ENCODE data around the gene TM6SF1.
"Not testable (repeated sequence)": the region's sequence is repeated elsewhere in the genome, so short reads cannot be mapped to it uniquely, and the experiment has no call there.

The TM6SF1 gene

DNA sequence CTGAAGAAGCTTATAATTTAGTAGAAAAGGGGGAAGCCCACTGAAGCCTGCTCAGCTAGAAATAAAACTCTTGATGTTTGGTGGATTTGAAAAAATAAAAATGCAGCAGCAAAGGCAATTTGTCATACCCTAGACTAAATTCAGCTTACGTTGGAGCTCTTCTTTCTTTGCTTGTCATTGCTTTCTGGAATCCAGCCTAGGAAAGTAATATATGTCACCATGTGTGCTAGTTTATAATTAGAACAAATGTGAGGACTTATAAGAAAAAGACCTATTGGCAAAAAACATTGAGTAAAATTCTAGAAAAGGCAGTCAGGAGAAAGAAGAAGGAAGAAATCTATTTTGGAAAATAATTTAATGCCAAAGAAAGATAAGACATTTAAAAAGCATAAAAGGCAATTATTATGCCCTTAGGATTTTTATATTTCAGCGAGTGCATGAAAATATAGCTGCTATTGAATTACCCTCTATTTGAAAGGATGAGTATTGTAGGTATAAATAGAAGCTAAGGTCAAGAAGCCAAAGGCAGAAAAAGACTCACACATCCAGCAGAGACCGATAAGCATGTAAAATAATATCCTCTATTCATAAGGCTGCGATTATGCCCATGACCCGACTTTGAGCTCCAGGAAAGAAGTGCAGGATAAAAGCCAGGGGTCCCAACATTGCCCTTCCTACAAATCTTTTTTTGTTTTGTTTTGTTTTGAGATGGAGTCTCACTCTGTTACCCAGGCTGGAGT lies 29.8 kb upstream of the TM6SF1 start:
- peaks cover 39% of the 10 kb centered on the region for H3K27me3 ChIP-seq (ENCODE audit: low read depth)
- in situ Hi-C loops (cut with MboI; ENCODE audit: low sequenced_read_pairs): no loop called here
- peaks cover 7% of the 10 kb centered on the region; the same call in 1 of the 2 replicates for H3K9me3 ChIP-seq
- no peak for DNase-seq (ENCODE audit: low spot score in 2 of 2)
- H3K4me1 ChIP-seq: no peaks in the 10 kb centered on the region
- H3K4me3 ChIP-seq: no peak overlapping the region
- H3K36me3 ChIP-seq (replicated peaks): no peaks in the 10 kb centered on the region

DNA sequence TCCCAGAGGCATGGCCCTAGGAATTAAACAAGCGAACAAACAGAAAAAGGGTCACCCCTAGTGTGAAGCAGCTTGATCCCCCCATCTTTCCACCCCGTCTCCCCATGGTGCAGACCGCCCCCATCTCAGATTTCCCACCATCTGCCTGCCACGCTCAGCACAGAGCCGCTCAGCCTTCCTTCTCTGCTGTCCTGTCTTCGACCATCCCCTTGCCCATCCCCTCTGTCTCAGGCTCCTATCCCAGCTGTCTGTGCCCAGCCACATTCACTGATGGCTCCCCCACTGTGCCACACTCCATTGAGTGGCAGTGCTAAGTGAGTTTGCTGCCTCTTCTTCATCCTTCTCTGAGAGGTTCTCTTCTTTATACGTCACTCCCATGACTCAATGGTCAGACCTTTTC lies 28.7 kb upstream of the TM6SF1 start:
- in situ Hi-C loops (cut with MboI; ENCODE audit: low sequenced_read_pairs): no loop called here
- H3K9me3 ChIP-seq: peaks cover 4% of the 10 kb centered on the region; the same call in 1 of the 2 replicates

DNA sequence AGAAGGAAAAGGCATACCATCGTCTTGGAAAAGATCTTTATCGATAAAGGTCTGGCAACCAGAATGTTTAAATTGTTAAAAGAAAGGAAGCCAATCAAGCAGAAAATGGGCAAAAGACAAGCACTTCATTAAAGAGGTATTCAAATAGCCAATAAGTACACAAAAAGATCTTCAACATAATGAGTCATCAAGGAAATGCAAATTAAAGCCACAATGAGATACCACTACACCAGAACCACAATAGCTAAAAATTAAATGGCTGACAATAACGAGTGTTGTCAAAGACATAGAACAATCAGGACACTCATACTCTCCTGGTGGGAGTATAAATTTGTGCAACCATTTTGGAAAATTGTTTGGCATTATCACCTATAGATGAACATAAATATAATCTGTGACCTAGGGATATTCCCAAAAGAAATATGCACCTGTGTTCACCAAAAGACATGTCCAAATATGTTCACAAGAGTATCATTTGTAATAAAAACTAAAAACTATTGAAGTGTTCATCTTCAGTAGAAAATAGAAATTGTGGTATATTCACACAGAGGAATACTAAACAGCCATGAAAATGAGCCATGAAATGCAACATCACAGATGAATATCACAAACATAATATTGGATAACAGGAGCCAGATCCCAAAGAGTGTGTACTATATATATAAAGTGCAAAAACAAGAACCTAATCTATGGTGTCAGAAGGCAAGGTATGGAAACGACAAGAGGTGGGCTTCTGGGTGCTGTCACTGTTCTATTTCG lies 26.0 kb upstream of the TM6SF1 start:
- no peak for DNase-seq (ENCODE audit: low spot score in 2 of 2)
- in situ Hi-C loops (cut with MboI; ENCODE audit: low sequenced_read_pairs): no loop called here
- H3K9me3 ChIP-seq: no peaks in the 10 kb centered on the region
- no peaks in the 10 kb centered on the region for H3K36me3 ChIP-seq (replicated peaks)
- H3K4me1 ChIP-seq: no peaks in the 10 kb centered on the region
- H3K27me3 ChIP-seq (ENCODE audit: low read depth): peaks cover 39% of the 10 kb centered on the region
- no peak overlapping the region for H3K4me3 ChIP-seq

More for the DNA sequence above, 28.7 kb upstream of the TM6SF1 start:
- Histone ChIP-seq H3K4me1 (no peaks in the 10 kb centered on the region), H3K27me3 (ENCODE audit: low read depth) (peaks cover 39% of the 10 kb centered on the region), H3K4me3 (no peak overlapping the region), H3K36me3 (replicated peaks) (no peaks in the 10 kb centered on the region)
- DNase-seq (ENCODE audit: low spot score in 2 of 2): no peak

DNA sequence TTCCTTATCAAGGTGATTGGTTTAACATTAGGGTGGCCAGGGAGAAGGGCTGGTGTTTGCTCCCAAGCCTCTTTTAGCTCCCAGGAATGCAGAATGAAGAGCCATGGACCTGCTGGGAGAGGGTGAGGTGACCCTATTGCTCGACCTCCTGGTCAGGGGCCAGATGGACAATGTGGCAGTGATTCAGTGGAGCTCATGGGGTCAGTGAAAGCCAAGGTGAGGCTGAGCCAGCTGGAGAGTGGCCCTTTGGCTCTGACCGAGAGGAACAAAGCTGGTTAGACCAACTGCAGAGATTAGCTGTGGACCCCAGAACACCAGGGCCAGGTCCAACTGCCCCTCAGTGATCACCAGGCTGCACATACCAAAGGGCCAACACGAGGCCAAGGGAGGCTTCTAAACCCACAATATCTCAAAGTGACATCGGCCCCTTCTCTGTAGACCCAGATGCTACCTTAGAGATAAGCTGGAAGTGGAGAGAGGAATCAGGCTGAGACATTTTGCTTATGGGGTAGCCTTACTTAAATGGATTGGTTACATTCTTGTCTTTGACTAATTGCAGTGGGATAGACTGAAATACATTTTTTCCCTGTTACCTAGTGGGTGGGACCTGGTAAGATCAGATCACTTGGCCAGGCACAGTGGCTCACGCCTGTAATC lies 24.6 kb upstream of the TM6SF1 start:
- in situ Hi-C loops (cut with MboI; ENCODE audit: low sequenced_read_pairs): no loop called here
- H3K36me3 ChIP-seq (replicated peaks): no peaks in the 10 kb centered on the region
- H3K4me3 ChIP-seq: no peak overlapping the region
- DNase-seq (ENCODE audit: low spot score in 2 of 2): no peak
- peaks cover 32% of the 10 kb centered on the region for H3K27me3 ChIP-seq (ENCODE audit: low read depth)
- no peaks in the 10 kb centered on the region for H3K4me1 ChIP-seq
- no peaks in the 10 kb centered on the region for H3K9me3 ChIP-seq

DNA sequence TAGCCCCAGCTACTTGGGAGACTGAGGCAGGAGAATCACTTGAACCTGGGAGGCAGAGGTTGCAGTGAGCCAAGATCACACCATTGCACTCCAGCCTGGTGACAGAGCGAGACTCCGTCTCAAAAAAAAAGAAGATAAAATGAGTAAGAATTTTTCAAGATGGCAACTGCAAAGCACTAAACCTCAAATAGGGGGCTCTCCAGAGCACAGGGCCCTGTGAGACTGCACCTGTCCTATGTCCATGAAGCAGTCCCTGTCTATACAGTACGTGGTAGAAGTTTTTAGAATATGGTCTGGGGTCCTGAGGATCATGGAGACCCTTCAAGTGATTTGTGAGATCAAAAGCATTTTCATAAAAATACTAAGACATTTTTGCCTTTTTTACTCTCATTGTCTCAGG lies 22.0 kb upstream of the TM6SF1 start:
- H3K9me3 ChIP-seq; H3K36me3 ChIP-seq (replicated peaks); in situ Hi-C loops (cut with MboI; ENCODE audit: low sequenced_read_pairs); H3K27me3 ChIP-seq (ENCODE audit: low read depth); H3K4me3 ChIP-seq; H3K4me1 ChIP-seq; DNase-seq (ENCODE audit: low spot score in 2 of 2): not testable (repeated sequence)

DNA sequence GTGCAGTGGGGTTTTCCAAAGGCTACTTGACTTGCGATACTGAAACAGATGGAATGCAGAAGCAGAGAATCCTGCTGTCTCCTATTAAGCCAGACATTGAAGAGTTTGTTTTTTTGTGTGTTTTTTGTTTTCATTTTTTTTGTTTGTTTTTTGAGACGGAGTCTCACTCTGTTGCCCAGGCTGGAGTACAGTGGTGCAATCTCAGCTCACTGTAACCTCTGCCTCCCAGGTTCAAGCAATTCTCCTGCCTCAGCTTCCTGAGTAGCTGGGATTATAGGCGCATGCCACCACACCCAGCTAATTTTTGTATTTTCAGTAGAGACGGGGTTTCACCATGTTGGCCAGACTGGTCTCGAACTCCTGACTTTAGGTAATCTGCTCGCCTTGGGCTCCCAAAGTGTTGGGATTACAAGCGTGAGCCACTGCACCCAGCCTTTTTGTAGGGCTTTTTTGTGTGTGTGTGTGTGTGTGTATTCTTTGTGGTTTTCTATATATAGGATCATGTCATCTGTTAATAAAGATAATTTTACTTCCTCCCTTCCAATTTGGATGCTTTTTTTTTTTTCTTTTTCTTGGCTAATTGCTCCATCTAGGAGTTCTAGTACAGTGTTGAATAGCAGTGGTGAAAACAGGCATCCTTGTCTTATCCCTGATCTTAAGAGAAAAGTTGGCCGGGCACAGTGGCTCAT lies 21.4 kb upstream of the TM6SF1 start:
- H3K4me3 ChIP-seq; in situ Hi-C loops (cut with MboI; ENCODE audit: low sequenced_read_pairs); H3K36me3 ChIP-seq (replicated peaks); H3K4me1 ChIP-seq; DNase-seq (ENCODE audit: low spot score in 2 of 2); H3K9me3 ChIP-seq; H3K27me3 ChIP-seq (ENCODE audit: low read depth): not testable (repeated sequence)

DNA sequence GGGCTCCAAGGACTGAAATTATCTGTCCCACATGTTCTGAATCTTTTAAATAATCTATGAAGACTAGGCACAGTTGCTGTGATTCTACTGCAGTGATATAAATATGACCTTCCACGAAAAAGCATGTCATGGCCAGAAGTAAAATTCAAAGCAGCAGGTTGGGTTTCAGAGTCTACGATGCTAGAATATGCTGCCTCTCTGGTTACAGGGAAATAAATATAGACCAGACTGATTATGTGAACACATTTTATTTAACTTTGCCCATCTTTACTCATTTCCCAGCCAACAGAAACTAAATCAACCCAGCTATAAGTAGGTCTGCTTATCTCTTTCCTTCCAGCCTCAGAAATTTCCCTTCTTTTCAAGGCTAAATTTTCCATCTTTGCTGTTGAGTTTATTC lies 19.9 kb upstream of the TM6SF1 start:
- DNase-seq (ENCODE audit: low spot score in 2 of 2): no peak
- Histone ChIP-seq H3K9me3 (no peaks in the 10 kb centered on the region), H3K4me1 (no peaks in the 10 kb centered on the region), H3K4me3 (no peak overlapping the region), H3K36me3 (replicated peaks) (no peaks in the 10 kb centered on the region), H3K27me3 (ENCODE audit: low read depth) (peaks cover 8% of the 10 kb centered on the region; the same call in 1 of the 2 replicates)
- in situ Hi-C loops (cut with MboI; ENCODE audit: low sequenced_read_pairs): no loop called here

DNA sequence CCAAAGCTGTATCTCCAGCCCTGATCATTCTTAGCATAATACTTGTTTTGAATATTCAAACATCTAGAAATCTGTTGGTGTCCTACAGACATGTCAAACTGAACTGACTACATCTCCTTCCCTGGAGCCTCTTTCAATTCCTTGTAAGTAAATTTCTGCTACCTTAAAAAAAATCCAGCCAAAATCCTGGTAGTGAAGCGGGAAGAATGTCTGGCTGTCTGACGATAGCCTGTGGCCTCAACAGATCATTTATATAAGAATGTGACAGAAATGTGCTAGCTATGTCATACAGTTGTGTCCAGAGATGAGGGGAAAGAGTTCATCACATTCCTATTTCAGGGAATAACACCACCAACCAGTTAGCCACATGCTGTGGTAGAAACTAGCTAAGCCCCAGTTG lies 18.6 kb upstream of the TM6SF1 start:
- DNase-seq (ENCODE audit: low spot score in 2 of 2): no peak
- in situ Hi-C loops (cut with MboI; ENCODE audit: low sequenced_read_pairs): no loop called here
- H3K9me3 ChIP-seq: no peaks in the 10 kb centered on the region
- peaks cover 8% of the 10 kb centered on the region; the same call in 1 of the 2 replicates for H3K27me3 ChIP-seq (ENCODE audit: low read depth)
- H3K36me3 ChIP-seq (replicated peaks): no peaks in the 10 kb centered on the region
- no peak overlapping the region for H3K4me3 ChIP-seq
- H3K4me1 ChIP-seq: no peaks in the 10 kb centered on the region

DNA sequence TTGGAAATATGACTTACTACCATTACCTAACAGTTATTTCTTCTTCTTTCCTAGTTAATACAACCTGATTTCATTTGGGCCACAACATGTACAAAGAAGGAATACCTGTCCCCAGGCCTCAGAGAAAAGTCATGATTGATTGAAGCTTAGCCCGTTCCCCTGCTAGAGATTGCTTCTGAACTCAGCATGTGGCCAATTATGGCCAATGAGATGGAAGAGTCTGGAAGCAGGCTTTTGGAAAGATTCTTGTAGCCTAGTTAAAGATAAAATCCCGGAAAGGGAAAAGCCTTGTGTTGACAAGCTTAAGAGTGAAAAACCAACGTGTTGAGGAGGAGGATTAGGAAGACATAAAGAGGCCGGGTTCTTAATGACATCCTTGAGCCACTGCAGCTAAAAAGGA lies 17.0 kb upstream of the TM6SF1 start:
- in situ Hi-C loops (cut with MboI; ENCODE audit: low sequenced_read_pairs): no loop called here
- H3K9me3 ChIP-seq: no peaks in the 10 kb centered on the region

DNA sequence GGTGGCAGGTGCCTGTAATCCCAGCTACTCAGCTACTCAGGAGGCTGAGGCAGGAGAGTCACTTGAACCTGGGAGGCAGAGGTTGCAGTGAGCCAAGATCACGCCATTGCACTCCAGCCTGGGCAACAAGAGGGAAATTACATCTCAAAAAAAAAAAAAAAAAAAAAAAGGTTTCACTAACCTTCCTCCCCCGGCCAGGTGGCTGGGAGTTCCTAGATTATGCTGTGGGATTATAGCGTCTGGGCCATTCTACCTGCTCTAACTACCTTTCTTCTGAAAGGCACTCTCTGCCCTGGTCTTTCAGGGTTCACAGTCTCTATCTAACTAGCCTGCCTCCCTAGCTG lies 15.5 kb upstream of the TM6SF1 start:
- H3K9me3 ChIP-seq; H3K36me3 ChIP-seq (replicated peaks); H3K4me3 ChIP-seq; in situ Hi-C loops (cut with MboI; ENCODE audit: low sequenced_read_pairs); H3K4me1 ChIP-seq: not testable (repeated sequence)
- peaks cover 11% of the 10 kb centered on the region; the same call in 1 of the 2 replicates for H3K27me3 ChIP-seq (ENCODE audit: low read depth)
- DNase-seq (ENCODE audit: low spot score in 2 of 2): peak in 1 of 2 experiments; percentile 5

More for the DNA sequence above, 17.0 kb upstream of the TM6SF1 start:
- Histone ChIP-seq H3K4me1 (no peaks in the 10 kb centered on the region), H3K4me3 (no peak overlapping the region), H3K27me3 (ENCODE audit: low read depth) (peaks cover 8% of the 10 kb centered on the region; the same call in 1 of the 2 replicates), H3K36me3 (replicated peaks) (no peaks in the 10 kb centered on the region)
- no peak for DNase-seq (ENCODE audit: low spot score in 2 of 2)

DNA sequence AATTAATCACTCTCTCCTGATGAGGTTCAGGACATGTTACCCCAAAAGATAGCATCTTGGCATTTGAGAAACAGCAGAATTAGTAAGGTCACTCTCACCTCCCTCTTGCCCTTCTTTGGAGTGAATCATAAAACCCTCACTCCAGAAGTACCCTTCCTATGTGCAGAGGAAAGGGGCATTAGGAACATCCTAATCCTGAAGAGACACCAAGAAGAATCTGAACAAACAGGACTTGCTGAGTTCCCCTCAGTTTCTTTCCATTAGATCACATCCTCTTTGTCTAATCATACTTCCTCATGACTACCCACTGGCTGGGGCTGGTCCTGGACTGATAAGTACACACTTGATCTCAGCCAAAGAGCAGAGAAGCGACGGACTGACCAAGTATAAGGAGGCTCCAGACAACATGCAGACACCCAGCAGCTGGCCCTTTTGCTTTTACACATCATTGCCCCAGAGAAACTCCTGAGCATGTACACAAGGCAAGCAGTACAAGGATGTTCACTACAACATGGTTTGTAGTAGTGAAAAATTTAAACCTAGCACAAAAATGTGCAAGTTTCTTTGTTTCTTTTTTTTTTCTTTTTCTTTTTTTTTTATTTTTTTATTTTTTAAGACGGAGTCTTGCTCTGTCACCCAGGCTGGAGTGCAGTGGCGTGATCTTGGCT lies 15.0 kb upstream of the TM6SF1 start:
- in situ Hi-C loops (cut with MboI; ENCODE audit: low sequenced_read_pairs): no loop called here
- DNase-seq (ENCODE audit: low spot score in 2 of 2): peak in 1 of 2 experiments; percentile 6
- Histone ChIP-seq H3K36me3 (replicated peaks) (no peaks in the 10 kb centered on the region), H3K9me3 (0 out of 2 replicates have a peak, but pooled peaks cover 2% of the 10 kb centered on the region), H3K4me3 (no peak overlapping the region), H3K27me3 (ENCODE audit: low read depth) (peaks cover 8% of the 10 kb centered on the region; the same call in 1 of the 2 replicates), H3K4me1 (no peaks in the 10 kb centered on the region)

DNA sequence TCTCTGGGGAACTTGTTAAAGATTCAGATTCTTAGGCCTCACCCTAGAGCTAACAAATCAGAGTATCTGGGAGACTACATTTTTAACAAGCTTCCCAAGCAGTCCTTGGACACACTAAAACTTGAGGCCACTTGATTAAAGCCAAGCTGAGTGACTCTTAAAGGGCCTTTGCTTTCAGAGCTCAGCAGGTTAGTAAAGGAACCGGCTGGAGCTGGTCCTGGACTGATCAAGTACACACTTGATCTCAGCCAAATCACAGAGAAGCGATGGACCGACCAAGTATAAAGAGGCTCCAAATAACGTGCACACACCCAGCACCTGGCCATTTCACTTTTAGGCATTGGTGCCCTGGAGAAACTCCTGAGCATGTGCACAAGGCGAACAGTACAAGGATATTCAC lies 12.9 kb upstream of the TM6SF1 start:
- H3K4me3 ChIP-seq: no peak overlapping the region
- DNase-seq (ENCODE audit: low spot score in 2 of 2): no peak
- H3K27me3 ChIP-seq (ENCODE audit: low read depth): peaks cover 12% of the 10 kb centered on the region; the same call in 1 of the 2 replicates
- H3K9me3 ChIP-seq: peaks cover 9% of the 10 kb centered on the region
- H3K4me1 ChIP-seq: peaks cover 3% of the 10 kb centered on the region; the same call in 1 of the 2 replicates
- no peaks in the 10 kb centered on the region for H3K36me3 ChIP-seq (replicated peaks)
- in situ Hi-C loops (cut with MboI; ENCODE audit: low sequenced_read_pairs): no loop called here

DNA sequence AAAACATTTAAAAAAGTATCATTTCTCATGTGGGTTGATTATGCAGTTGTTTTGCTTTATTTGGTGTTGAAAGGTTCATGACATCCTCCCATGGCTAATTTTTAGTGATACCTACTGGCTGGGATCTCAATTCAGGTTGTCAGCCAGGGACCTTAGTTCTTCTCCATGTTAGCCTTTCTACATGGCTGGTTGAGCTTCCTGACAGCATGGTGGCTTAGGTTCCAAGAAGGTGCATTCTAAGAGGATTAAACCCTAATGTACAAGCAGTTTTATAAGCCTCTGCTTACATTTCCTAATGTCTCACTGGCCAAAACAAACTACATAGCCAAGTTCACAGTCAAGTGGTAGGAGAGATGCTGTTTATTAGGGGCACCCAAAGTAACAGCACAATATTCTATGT lies 9.4 kb upstream of the TM6SF1 start:
- peaks cover 12% of the 10 kb centered on the region; the same call in 1 of the 2 replicates for H3K27me3 ChIP-seq (ENCODE audit: low read depth)
- no peaks in the 10 kb centered on the region for H3K36me3 ChIP-seq (replicated peaks)
- in situ Hi-C loops (cut with MboI; ENCODE audit: low sequenced_read_pairs): no loop called here
- peaks cover 9% of the 10 kb centered on the region for H3K9me3 ChIP-seq
- no peak overlapping the region for H3K4me3 ChIP-seq
- DNase-seq (ENCODE audit: low spot score in 2 of 2): no peak
- H3K4me1 ChIP-seq: peaks cover 12% of the 10 kb centered on the region

All from HAP-1 (cell line).